Esophagus muscularis mucosa (tissue), 4 donors: Measurements from ENCODE around the gene DCC. TPM values are rescaled to one million over a fixed set of nuclear protein-coding genes. Genes with fewer than 3 reads are reported as not detected.
A peak's percentile ranks its signal among the peaks of the same experiment; 100 is the strongest.

Experiments used
- DNase-seq: peaks from one replicate; pipeline ENCODE4 v3.0.0-alpha.2; 2017; ENCODE audit errors: extremely low spot score
- H3K27ac ChIP-seq, 4 donors: fragments of 200-600 bp; sonication (generic); replicated peaks in 1 of 4; 1 replicate in 3 of 4; 2 replicates in 1 of 4; pipeline ENCODE4 v1.5.1; 2016 to 2019; ENCODE audit warnings: mild to moderate bottlenecking in 1 of 4
- H3K27me3 ChIP-seq, 4 donors: fragments of 200-600 bp; sonication (generic); one replicate each; pipeline versions ENCODE4 v1.5.1 to v1.6.0; 2016 to 2019
- H3K36me3 ChIP-seq, 4 donors: fragments of 200-600 bp; sonication (generic); one replicate each; pipeline ENCODE4 v1.5.1; 2016 to 2019
- H3K4me1 ChIP-seq, 4 donors: fragments of 200-600 bp; sonication (generic); one replicate each; pipeline ENCODE4 v1.5.1; 2016 to 2019
- H3K4me3 ChIP-seq, 4 donors: fragments of 200-600 bp; sonication (generic); 1 replicate in 2 of 4; 2 replicates in 2 of 4; pipeline ENCODE4 v1.5.1; 2016 to 2019; ENCODE audit warnings: mild to moderate bottlenecking in 4 of 4, moderate library complexity in 1 of 4
- H3K9me3 ChIP-seq, 4 donors: fragments of 200-600 bp; sonication (generic); 1 replicate in 3 of 4; 2 replicates in 1 of 4; pipeline ENCODE4 v1.5.1; 2016 to 2019
- CTCF ChIP-seq, 3 experiments: fragments of 200-600 bp in 2 of 3; fragments of 450-650 bp in 1 of 3; sonication (generic) in 2 of 3; IDR thresholded peaks; one replicate each; pipeline ENCODE4 v1.5.1; 2017 to 2019; ENCODE audit warnings: antibody characterized with exemption in 3 of 3, mild to moderate bottlenecking in 2 of 3, moderate library complexity in 1 of 3
- EP300 ChIP-seq: sonication (generic); formaldehyde crosslinking; IDR thresholded peaks from one replicate; pipeline ENCODE4 v1.6.1; 2017; ENCODE audit warnings: antibody characterized with exemption
- POLR2A ChIP-seq: fragments of 450-650 bp; IDR thresholded peaks from one replicate; pipeline ENCODE4 v1.6.1; 2017; ENCODE audit warnings: antibody characterized with exemption, moderate library complexity, mild to moderate bottlenecking, low read depth
- POLR2AphosphoS5 ChIP-seq, 2 donors: sonication (generic); formaldehyde crosslinking; IDR thresholded peaks; one replicate each; pipeline ENCODE4 v1.6.1; 2017; ENCODE audit warnings: antibody characterized with exemption in 2 of 2
- WGBS: methylation state at CpG from one replicate; pipeline ENCODE4 v1.1.5; 2018; 5-methylcytosine and 5-hydroxymethylcytosine counted together
- intact Hi-C: fragments of 100-400 bp; cut with DNase I; formaldehyde crosslinking; loops from one replicate; pipeline ENCODE4 v1.15.1; 2023
- total RNA-seq, 4 donors: library from RNA; depleted of rRNA; stranded (reverse); fragments of >200 nt; gene quantifications; one replicate each; pipeline versions ENCODE4 v1.1.0 to v1.2.1, GENCODE V29; 2016

The DCC gene
- total RNA-seq, 4 donors from 2014 or later: 0.46 to 0.99 (median 0.83) TPM; not detected in 1

GRCh38 chr18:52334307-52334706 is 5.7 kb upstream of the DCC start:
- Histone ChIP-seq H3K36me3 (no peaks in the 10 kb centered on the region), H3K9me3 (no peaks in the 10 kb centered on the region), H3K4me1 (no peaks in the 10 kb centered on the region), H3K4me3 (no peak overlapping the region), H3K27ac (no peak overlapping the region), H3K27me3 (peaks cover 0 to 28% (median 0%) of the 10 kb centered on the region in 4 donors)
- intact Hi-C loops: no loop called here
- 96% methylated on average over 2 of the region's 2 CpGs for whole genome bisulfite sequencing
- no peak for TF ChIP-seq CTCF (IDR thresholded peaks at IDR 0.05)
- TF ChIP-seq EP300: no peak
- no peak for TF ChIP-seq POLR2AphosphoS5 (IDR thresholded peaks at IDR 0.05)
- TF ChIP-seq POLR2A: no peak
- no peak for DNase-seq

- Histone ChIP-seq H3K4me1 (peaks cover 0 to 5% (median 4%) of the 10 kb centered on the region in 4 donors), H3K27me3 (peaks cover 0 to 33% (median under 1%) of the 10 kb centered on the region in 4 donors), H3K27ac (no peak overlapping the region), H3K9me3 (no peaks in the 10 kb centered on the region), H3K4me3 (no peak overlapping the region), H3K36me3 (no peaks in the 10 kb centered on the region)
- TF ChIP-seq POLR2AphosphoS5 (IDR thresholded peaks at IDR 0.05): no peak
- no peak for TF ChIP-seq POLR2A
- TF ChIP-seq EP300: no peak
- no peak for TF ChIP-seq CTCF (IDR thresholded peaks at IDR 0.05)
- DNase-seq: no peak
- intact Hi-C loops: no loop called here
- WGBS: 58% methylated on average over 1 of the region's 1 CpG
Observed at GRCh38 chr18:52334896-52335295, 5.1 kb upstream of the DCC start.

GRCh38 chr18:52337276-52337675 is 2.7 kb upstream of the DCC start:
- H3K9me3 ChIP-seq: no peaks in the 10 kb centered on the region

GRCh38 chr18:52340406-52341102 is 557 bp downstream of the DCC start:
- H3K27me3 ChIP-seq: peaks cover 0 to 55% (median 15%) of the 10 kb centered on the region in 4 donors
- peaks cover 9 to 31% (median 27%) of the 10 kb centered on the region in 4 donors for H3K4me1 ChIP-seq
- DNase-seq: no peak
- H3K9me3 ChIP-seq: no peaks in the 10 kb centered on the region
- WGBS: 2% methylated on average over 30 of the region's 32 CpGs
- TF ChIP-seq POLR2AphosphoS5 (IDR thresholded peaks at IDR 0.05) (no peak), EP300 (no peak), POLR2A (no peak), CTCF (IDR thresholded peaks at IDR 0.05) (no peak)
- no peaks in the 10 kb centered on the region for H3K36me3 ChIP-seq
- peak overlapping the region; percentile 37 to 52 (median 42) for H3K4me3 ChIP-seq
- intact Hi-C loops: no loop called here
- no peak overlapping the region for H3K27ac ChIP-seq

More at GRCh38 chr18:52337276-52337675, 2.7 kb upstream of the DCC start:
- Histone ChIP-seq H3K4me3 (no peak overlapping the region), H3K27me3 (peaks cover 0 to 57% (median 15%) of the 10 kb centered on the region in 4 donors), H3K4me1 (peaks cover 9 to 29% (median 27%) of the 10 kb centered on the region in 4 donors), H3K27ac (no peak overlapping the region), H3K36me3 (no peaks in the 10 kb centered on the region)
- TF ChIP-seq CTCF (IDR thresholded peaks at IDR 0.05) (no peak), POLR2A (no peak), EP300 (no peak), POLR2AphosphoS5 (IDR thresholded peaks at IDR 0.05) (no peak)
- intact Hi-C loops: no loop called here
- DNase-seq: no peak
- WGBS: 85% methylated on average over 1 of the region's 1 CpG

- intact Hi-C loops: no loop called here
- no peak for DNase-seq
- H3K27me3 ChIP-seq: peaks cover 0 to 55% (median 15%) of the 10 kb centered on the region in 4 donors
- H3K27ac ChIP-seq: no peak overlapping the region
- H3K4me3 ChIP-seq: peak overlapping the region in 3 of 4 donors; percentile 37 to 45 (median 37)
- peaks cover 9 to 31% (median 27%) of the 10 kb centered on the region in 4 donors for H3K4me1 ChIP-seq
- H3K36me3 ChIP-seq: no peaks in the 10 kb centered on the region
- 10% methylated on average over 7 of the region's 7 CpGs for WGBS
- H3K9me3 ChIP-seq: no peaks in the 10 kb centered on the region
- TF ChIP-seq EP300 (no peak), CTCF (IDR thresholded peaks at IDR 0.05) (no peak), POLR2A (no peak)
Observed at GRCh38 chr18:52341103-52341432, 1.1 kb downstream of the DCC start.
